ENCODE results near the gene TCERG1. TPM values are rescaled to one million over a fixed set of nuclear protein-coding genes. Genes with fewer than 3 reads are reported as not detected.

Gene TCERG1
- total RNA-seq, 2 experiments from 2014 or later: 119 TPM

GRCh38 chr5:146513462-146513861 is 66.3 kb downstream of the TCERG1 start:
- POLR2A ChIA-PET: no interaction called here
- CTCF ChIA-PET: no interaction called here

GRCh38 chr5:146514575-146514974 is 67.4 kb downstream of the TCERG1 start:
- ChIA-PET CTCF (interaction anchor here (0.5 kb wide), 1 partner anchor 1906 kb away, joined by 3 read pairs; no protein-coding TSS in a partner anchor), POLR2A (no interaction called here)

- POLR2A ChIA-PET: no interaction called here
- CTCF ChIA-PET: interaction anchor here (0.5 kb wide), 1 partner anchor 1905 kb away, joined by 3 read pairs; no protein-coding TSS in a partner anchor
Observed at GRCh38 chr5:146515473-146516150, 68.5 kb downstream of the TCERG1 start.

GRCh38 chr5:146516151-146516475 is 69.0 kb downstream of the TCERG1 start, which contains the start of gene GPR151:
Gene GPR151, minus strand, starts transcription at chr5:146516190. Its CDS starts 77 bp downstream, at chr5:146516113.
- ChIA-PET CTCF (no interaction called here), POLR2A (no interaction called here)

GRCh38 chr5:146519554-146519953 is 72.4 kb downstream of the TCERG1 start:
- CTCF ChIA-PET: interaction anchor here (0.7 to 1.4 kb wide), 2 partner anchors 13 to 22 kb away, joined by 4 read pairs; no protein-coding TSS in a partner anchor

GRCh38 chr5:146520731-146521130 is 73.6 kb downstream of the TCERG1 start:
- ChIA-PET POLR2A (no interaction called here), CTCF (interaction anchor here (1.1 to 1.4 kb wide), 2 partner anchors 12 to 21 kb away, joined by 4 read pairs; no protein-coding TSS in a partner anchor)

More at GRCh38 chr5:146519554-146519953, 72.4 kb downstream of the TCERG1 start:
- POLR2A ChIA-PET: no interaction called here

GRCh38 chr5:146521403-146522106 is 74.4 kb downstream of the TCERG1 start:
- POLR2A ChIA-PET: interaction anchor here (0.5 kb wide), 1 partner anchor 34 kb away, joined by 4 read pairs; no protein-coding TSS in a partner anchor
- CTCF ChIA-PET: interaction anchor here (1.1 kb wide), 1 partner anchor 12 kb away, joined by 4 read pairs; no protein-coding TSS in a partner anchor

GRCh38 chr5:146523698-146524097 is 76.6 kb downstream of the TCERG1 start:
- ChIA-PET POLR2A (no interaction called here), CTCF (no interaction called here)

GRCh38 chr5:146527785-146528184 is 80.7 kb downstream of the TCERG1 start:
- ChIA-PET POLR2A (no interaction called here), CTCF (no interaction called here)

GRCh38 chr5:146528236-146528635 is 81.1 kb downstream of the TCERG1 start:
- ChIA-PET CTCF (no interaction called here), POLR2A (no interaction called here)

GRCh38 chr5:146529984-146530383 is 82.9 kb downstream of the TCERG1 start:
- ChIA-PET POLR2A (no interaction called here), CTCF (no interaction called here)

- ChIA-PET CTCF (interaction anchor here (0.7 to 4.5 kb wide), 10 partner anchors 9 to 1909 kb away, joined by 3 to 30 read pairs (median 4); no protein-coding TSS in a partner anchor), POLR2A (no interaction called here)
Observed at GRCh38 chr5:146533260-146533857, 86.2 kb downstream of the TCERG1 start.

GRCh38 chr5:146533882-146534281 is 86.7 kb downstream of the TCERG1 start:
- CTCF ChIA-PET: interaction anchor here (0.7 to 4.5 kb wide), 10 partner anchors 9 to 1908 kb away, joined by 3 to 30 read pairs (median 4); no protein-coding TSS in a partner anchor
- POLR2A ChIA-PET: no interaction called here

- ChIA-PET CTCF (interaction anchor here (1.3 to 1.7 kb wide), 2 partner anchors 427 to 650 kb away, joined by 4 to 5 read pairs; no protein-coding TSS in a partner anchor), POLR2A (no interaction called here)
Observed at GRCh38 chr5:146538432-146538831, 91.3 kb downstream of the TCERG1 start.

GRCh38 chr5:146539973-146540372 is 92.8 kb downstream of the TCERG1 start:
- POLR2A ChIA-PET: no interaction called here

GRCh38 chr5:146540414-146540813 is 93.3 kb downstream of the TCERG1 start:
- ChIA-PET CTCF (interaction anchor here (0.6 to 1.7 kb wide), 4 partner anchors 20 to 648 kb away, joined by 3 to 8 read pairs (median 4); no protein-coding TSS in a partner anchor), POLR2A (no interaction called here)

More at GRCh38 chr5:146539973-146540372, 92.8 kb downstream of the TCERG1 start:
- CTCF ChIA-PET: interaction anchor here (0.6 to 1.6 kb wide), 3 partner anchors 426 to 649 kb away, joined by 3 to 8 read pairs (median 5); no protein-coding TSS in a partner anchor

- ChIA-PET POLR2A (no interaction called here), CTCF (interaction anchor here (0.6 to 2.1 kb wide), 10 partner anchors 9 to 647 kb away, joined by 3 to 18 read pairs (median 3); no protein-coding TSS in a partner anchor)
Observed at GRCh38 chr5:146541958-146542849, 95.1 kb downstream of the TCERG1 start.

- ChIA-PET POLR2A (no interaction called here), CTCF (no interaction called here)
Observed at GRCh38 chr5:146544232-146544631, 97.1 kb downstream of the TCERG1 start.
